ENCODE data around the gene GOPC. TPM values are rescaled to one million over a fixed set of nuclear protein-coding genes. Genes with fewer than 3 reads are reported as not detected.
"Not testable (repeated sequence)": the region's sequence is repeated elsewhere in the genome, so short reads cannot be mapped to it uniquely, and the experiment has no call there.

GOPC gene
- total RNA-seq (10 to 100 TPM; 21.2 to 28.4 TPM), polyA plus RNA-seq (10 to 100 TPM; 10.5 to 18.2 TPM)
- long read RNA-seq, donor 1, full-length matches to known transcripts, result 3 of 15 reads
- long read RNA-seq, donor 1, partial matches to known transcripts, result 7 of 15 reads
- long read RNA-seq, donor 1, other reads (novel, unspliced or antisense), result 5 of 15 reads
- long read RNA-seq, donor 2, full-length matches to known transcripts, result 6 of 22 reads
- long read RNA-seq, donor 2, partial matches to known transcripts, result 12 of 22 reads
- long read RNA-seq, donor 2, other reads (novel, unspliced or antisense), result 4 of 22 reads

GRCh38 chr6:117602151-117602898 is at the start of gene GOPC:
GOPC (minus strand) TSS chr6:117602511; CDS start chr6:117602288, 223 bp downstream.
- Histone ChIP-seq H3K36me3 (ENCODE audit: control insufficient read depth in 1 of 2, insufficient read depth in 2 of 2, low read length in 1 of 2) (peaks cover 0 to 2% of the 10 kb centered on the region in 2 donors), H3K4me1 (ENCODE audit: control insufficient read depth in 1 of 2, insufficient read depth in 2 of 2, low read length in 2 of 2) (peaks cover 2 to 3% of the 10 kb centered on the region in 2 donors), H3K9me3 (ENCODE audit: control insufficient read depth, low read length) (no peaks in the 10 kb centered on the region), H3K27ac (ENCODE audit: low read depth in 1 of 2, low read length in 2 of 2) (peak within 1 kb of the TSS; percentile 3 to 41), H3K27me3 (ENCODE audit: control insufficient read depth in 1 of 2, insufficient read depth in 2 of 2, low read length in 1 of 2) (no peaks in the 10 kb centered on the region), H3K4me3 (ENCODE audit: low read length in 2 of 2) (peak within 1 kb of the TSS; percentile 63 to 89)
- intact Hi-C loops (cut with DNase I), result loop anchor here in 1 of 2 donors (2.0 to 5.0 kb wide), 3 partner anchors 75 to 254 kb away; partner anchors contain the start of gene NUS1
- ATAC-seq (ENCODE audit: low FRiP score), result peak; percentile 100
- 1% methylated on average over 60 of the region's 60 CpGs for WGBS, 2 donors
- peak; percentile 97 to 98 for DNase-seq

- 73 to 89% methylated on average over 3 of the region's 3 CpGs for WGBS, 2 donors
- DNase-seq, result not testable (repeated sequence)
Observed at GRCh38 chr6:117651984-117652383, 49.7 kb upstream of the GOPC start.

DNA sequence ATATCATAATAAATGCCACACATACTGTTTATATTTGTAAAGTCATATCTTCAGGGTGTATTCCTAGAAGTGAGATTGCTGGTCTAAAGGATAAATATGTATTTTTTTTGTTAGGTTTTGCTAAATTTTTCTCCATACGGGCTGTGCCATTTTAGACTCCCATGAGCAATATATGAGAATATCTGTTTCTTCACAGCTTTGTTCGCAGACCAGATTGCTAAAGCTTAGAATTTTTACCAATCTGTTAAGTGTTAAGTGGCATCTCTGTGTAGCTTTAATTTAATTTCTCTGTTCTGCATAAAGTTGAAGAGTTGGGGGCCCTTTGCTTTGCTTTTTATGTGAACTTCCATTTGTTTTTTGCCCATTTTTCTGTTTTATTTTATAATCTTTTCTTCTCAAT is 40.7 kb upstream of the GOPC start:
- 77 to 86% methylated on average over 2 of the region's 2 CpGs for WGBS, 2 donors
- Histone ChIP-seq H3K27ac (ENCODE audit: low read depth in 1 of 2, low read length in 2 of 2) (no peak overlapping the region), H3K36me3 (ENCODE audit: control insufficient read depth in 1 of 2, insufficient read depth in 2 of 2, low read length in 1 of 2) (no peaks in the 10 kb centered on the region), H3K4me3 (ENCODE audit: low read length in 2 of 2) (no peak overlapping the region), H3K27me3 (ENCODE audit: control insufficient read depth in 1 of 2, insufficient read depth in 2 of 2, low read length in 1 of 2) (no peaks in the 10 kb centered on the region), H3K4me1 (ENCODE audit: control insufficient read depth in 1 of 2, insufficient read depth in 2 of 2, low read length in 2 of 2) (no peaks in the 10 kb centered on the region), H3K9me3 (ENCODE audit: control insufficient read depth, low read length) (peaks cover 3% of the 10 kb centered on the region)
- ATAC-seq (ENCODE audit: low FRiP score), result no peak
- intact Hi-C loops (cut with DNase I), result no loop called here
- no peak for DNase-seq

More at GRCh38 chr6:117651984-117652383, 49.7 kb upstream of the GOPC start:
- ATAC-seq (ENCODE audit: low FRiP score); H3K4me3 ChIP-seq (ENCODE audit: low read length in 2 of 2); intact Hi-C loops (cut with DNase I); H3K36me3 ChIP-seq (ENCODE audit: control insufficient read depth in 1 of 2, insufficient read depth in 2 of 2, low read length in 1 of 2); H3K27ac ChIP-seq (ENCODE audit: low read depth in 1 of 2, low read length in 2 of 2); H3K9me3 ChIP-seq (ENCODE audit: control insufficient read depth, low read length); H3K27me3 ChIP-seq (ENCODE audit: control insufficient read depth in 1 of 2, insufficient read depth in 2 of 2, low read length in 1 of 2); H3K4me1 ChIP-seq (ENCODE audit: control insufficient read depth in 1 of 2, insufficient read depth in 2 of 2, low read length in 2 of 2): not testable (repeated sequence)

DNA sequence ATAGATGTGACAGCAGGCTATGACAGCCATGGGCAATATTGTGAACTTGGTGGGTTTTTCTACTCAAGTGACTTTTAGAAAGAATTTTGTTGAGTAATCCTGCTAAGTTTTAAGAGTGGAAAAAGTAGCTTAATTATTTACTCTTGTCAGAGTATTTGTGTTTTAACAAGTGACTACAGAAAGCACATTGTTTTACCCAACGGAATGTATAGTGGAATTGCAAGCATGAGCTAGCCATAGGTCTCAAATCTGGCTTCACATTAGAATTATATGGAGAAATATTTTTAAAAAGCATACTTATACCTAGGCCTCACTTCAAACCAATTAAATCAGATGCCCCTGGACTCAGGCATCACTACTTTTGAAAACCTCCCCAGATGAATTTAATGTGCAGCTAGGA is 35.5 kb upstream of the GOPC start:
- intact Hi-C loops (cut with DNase I), result no loop called here
- Histone ChIP-seq H3K4me1 (ENCODE audit: control insufficient read depth in 1 of 2, insufficient read depth in 2 of 2, low read length in 2 of 2) (no peaks in the 10 kb centered on the region), H3K27me3 (ENCODE audit: control insufficient read depth in 1 of 2, insufficient read depth in 2 of 2, low read length in 1 of 2) (no peaks in the 10 kb centered on the region), H3K4me3 (ENCODE audit: low read length in 2 of 2) (no peak overlapping the region), H3K36me3 (ENCODE audit: control insufficient read depth in 1 of 2, insufficient read depth in 2 of 2, low read length in 1 of 2) (no peaks in the 10 kb centered on the region), H3K9me3 (ENCODE audit: control insufficient read depth, low read length) (no peaks in the 10 kb centered on the region), H3K27ac (ENCODE audit: low read depth in 1 of 2, low read length in 2 of 2) (no peak overlapping the region)
- ATAC-seq (ENCODE audit: low FRiP score), result no peak
- 32 to 66% methylated on average over 1 of the region's 1 CpG for WGBS, 2 donors
- no peak for DNase-seq

DNA sequence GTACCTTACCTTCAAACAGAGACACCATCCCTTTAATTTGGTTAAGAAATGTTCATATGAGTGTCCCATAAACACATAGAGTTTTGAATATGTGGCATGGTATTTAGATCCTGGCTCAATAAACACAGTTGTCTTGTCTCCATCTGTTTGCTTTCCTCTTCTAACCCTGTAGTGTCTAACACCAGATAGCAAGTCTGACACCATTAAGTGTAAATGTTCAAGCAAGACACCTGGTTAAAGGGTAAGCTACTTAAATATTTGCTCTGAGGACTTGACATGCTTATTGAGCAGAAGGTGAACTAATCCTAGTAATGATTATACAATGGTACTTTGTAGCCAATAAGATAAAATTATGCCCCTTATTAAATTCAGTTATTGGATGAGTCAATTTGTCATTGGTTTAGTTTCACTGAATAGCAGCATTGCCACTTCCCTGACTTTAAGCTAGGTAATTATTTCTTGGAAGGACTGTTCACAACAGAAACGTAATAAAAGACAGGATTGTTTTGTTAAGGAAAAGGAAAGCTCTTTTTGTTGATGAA is 26.9 kb upstream of the GOPC start:
- DNase-seq (no peak), ATAC-seq (ENCODE audit: low FRiP score) (no peak)
- Histone ChIP-seq H3K27me3 (ENCODE audit: control insufficient read depth in 1 of 2, insufficient read depth in 2 of 2, low read length in 1 of 2) (no peaks in the 10 kb centered on the region), H3K4me1 (ENCODE audit: control insufficient read depth in 1 of 2, insufficient read depth in 2 of 2, low read length in 2 of 2) (no peaks in the 10 kb centered on the region), H3K36me3 (ENCODE audit: control insufficient read depth in 1 of 2, insufficient read depth in 2 of 2, low read length in 1 of 2) (no peaks in the 10 kb centered on the region), H3K9me3 (ENCODE audit: control insufficient read depth, low read length) (no peaks in the 10 kb centered on the region), H3K4me3 (ENCODE audit: low read length in 2 of 2) (no peak overlapping the region), H3K27ac (ENCODE audit: low read depth in 1 of 2, low read length in 2 of 2) (no peak overlapping the region)
- WGBS, 2 donors, result 55 to 60% methylated on average over 1 of the region's 1 CpG
- intact Hi-C loops (cut with DNase I), result no loop called here

- H3K27me3 ChIP-seq (ENCODE audit: control insufficient read depth in 1 of 2, insufficient read depth in 2 of 2, low read length in 1 of 2), result no peaks in the 10 kb centered on the region
- no peak overlapping the region for H3K27ac ChIP-seq (ENCODE audit: low read depth in 1 of 2, low read length in 2 of 2)
- H3K4me3 ChIP-seq (ENCODE audit: low read length in 2 of 2), result no peak overlapping the region
- H3K4me1 ChIP-seq (ENCODE audit: control insufficient read depth in 1 of 2, insufficient read depth in 2 of 2, low read length in 2 of 2), result no peaks in the 10 kb centered on the region
- no peak for ATAC-seq (ENCODE audit: low FRiP score)
- H3K9me3 ChIP-seq (ENCODE audit: control insufficient read depth, low read length), result no peaks in the 10 kb centered on the region
- no peak for DNase-seq
- intact Hi-C loops (cut with DNase I), result no loop called here
- H3K36me3 ChIP-seq (ENCODE audit: control insufficient read depth in 1 of 2, insufficient read depth in 2 of 2, low read length in 1 of 2), result no peaks in the 10 kb centered on the region
Observed at GRCh38 chr6:117627533-117627932, 25.2 kb upstream of the GOPC start.

- H3K4me1 ChIP-seq (ENCODE audit: control insufficient read depth in 1 of 2, insufficient read depth in 2 of 2, low read length in 2 of 2), result no peaks in the 10 kb centered on the region
- intact Hi-C loops (cut with DNase I), result no loop called here
- no peaks in the 10 kb centered on the region for H3K27me3 ChIP-seq (ENCODE audit: control insufficient read depth in 1 of 2, insufficient read depth in 2 of 2, low read length in 1 of 2)
- WGBS, 2 donors, result 62 to 79% methylated on average over 1 of the region's 1 CpG
- H3K4me3 ChIP-seq (ENCODE audit: low read length in 2 of 2), result no peak overlapping the region
- H3K27ac ChIP-seq (ENCODE audit: low read depth in 1 of 2, low read length in 2 of 2), result no peak overlapping the region
- no peak for ATAC-seq (ENCODE audit: low FRiP score)
- no peaks in the 10 kb centered on the region for H3K36me3 ChIP-seq (ENCODE audit: control insufficient read depth in 1 of 2, insufficient read depth in 2 of 2, low read length in 1 of 2)
- H3K9me3 ChIP-seq (ENCODE audit: control insufficient read depth, low read length), result no peaks in the 10 kb centered on the region
- DNase-seq, result no peak
Observed at GRCh38 chr6:117624869-117625481, 22.7 kb upstream of the GOPC start.

DNA sequence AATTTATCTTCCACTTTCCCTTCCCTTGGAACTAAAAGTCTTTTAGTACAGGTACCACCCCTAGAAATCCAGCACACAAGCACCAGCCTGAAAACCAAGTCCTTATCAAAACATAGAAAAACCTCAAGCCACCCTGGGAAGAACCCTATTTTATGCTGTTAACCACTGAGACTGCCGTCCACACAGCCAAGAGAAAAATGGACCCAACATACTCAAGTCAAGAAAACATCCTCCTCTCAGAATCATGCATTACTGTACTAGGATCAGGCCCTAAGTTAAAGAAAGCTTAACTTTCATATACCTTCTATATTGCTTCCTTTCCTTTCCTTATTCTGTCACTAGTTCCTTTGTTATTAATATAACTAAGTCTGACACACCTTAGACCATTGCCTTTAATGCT is 16.9 kb upstream of the GOPC start:
- H3K4me3 ChIP-seq (ENCODE audit: low read length in 2 of 2), result no peak overlapping the region
- ATAC-seq (ENCODE audit: low FRiP score), result no peak
- no peaks in the 10 kb centered on the region for H3K27me3 ChIP-seq (ENCODE audit: control insufficient read depth in 1 of 2, insufficient read depth in 2 of 2, low read length in 1 of 2)
- WGBS, 2 donors, result 77 to 79% methylated on average over 1 of the region's 1 CpG
- no peaks in the 10 kb centered on the region for H3K36me3 ChIP-seq (ENCODE audit: control insufficient read depth in 1 of 2, insufficient read depth in 2 of 2, low read length in 1 of 2)
- DNase-seq, result no peak
- no peak overlapping the region for H3K27ac ChIP-seq (ENCODE audit: low read depth in 1 of 2, low read length in 2 of 2)
- intact Hi-C loops (cut with DNase I), result no loop called here
- no peaks in the 10 kb centered on the region for H3K4me1 ChIP-seq (ENCODE audit: control insufficient read depth in 1 of 2, insufficient read depth in 2 of 2, low read length in 2 of 2)
- no peaks in the 10 kb centered on the region for H3K9me3 ChIP-seq (ENCODE audit: control insufficient read depth, low read length)
